Measurements from ENCODE around the gene PGM1.

- TF ChIP-seq REST (IDR thresholded peaks at IDR 0.05; ENCODE audit: insufficient read depth in 1 of 2, low read depth in 2 of 2, low read length in 2 of 2) (no peak), POLR2AphosphoS5 (IDR thresholded peaks at IDR 0.05; ENCODE audit: low read depth, low read length) (no peak)
Observed at GRCh38 chr1:63674865-63675419, 81.7 kb downstream of the PGM1 start.
